Stimulated activated CD8-positive, alpha-beta memory T cell treated with anti-CD3 and anti-CD28 coated beads, Interleukin-4, amount 100 ng/mL, for 4 hours (primary cell): ENCODE data around the gene ZNF536.

ENCODE experiments used
- DNase-seq, 2 donors: peaks; one replicate each; pipeline ENCODE4 v3.0.0-alpha.2; 2020; ENCODE audit warnings: low read depth in 2 of 2, low spot score in 1 of 2

Gene ZNF536

GRCh38 chr19:30523791-30524190 lies 151.6 kb downstream of the ZNF536 start:
- DNase-seq: no peak

DNA sequence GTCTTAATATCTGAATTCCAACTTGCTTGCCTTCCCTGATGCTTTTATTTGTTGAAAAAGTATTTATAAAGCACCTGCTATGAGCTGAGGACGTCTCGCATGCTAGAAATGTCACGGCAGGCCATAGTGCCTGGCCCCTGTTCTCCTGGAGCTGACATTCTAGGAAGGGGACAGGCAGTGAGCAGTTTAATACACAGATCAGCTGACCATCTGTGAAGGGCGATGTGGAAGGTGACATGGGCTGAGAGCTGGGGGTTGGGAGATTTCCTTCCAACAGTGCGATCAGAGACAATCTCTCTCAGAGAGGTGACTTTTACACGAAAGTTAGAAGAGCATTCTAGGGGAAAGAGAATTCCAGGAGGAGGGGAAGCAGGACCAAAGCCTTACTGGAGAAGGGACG lies 153.2 kb downstream of the ZNF536 start:
- no peak for DNase-seq

GRCh38 chr19:30528919-30529318 lies 156.7 kb downstream of the ZNF536 start:
- DNase-seq: no peak

DNA sequence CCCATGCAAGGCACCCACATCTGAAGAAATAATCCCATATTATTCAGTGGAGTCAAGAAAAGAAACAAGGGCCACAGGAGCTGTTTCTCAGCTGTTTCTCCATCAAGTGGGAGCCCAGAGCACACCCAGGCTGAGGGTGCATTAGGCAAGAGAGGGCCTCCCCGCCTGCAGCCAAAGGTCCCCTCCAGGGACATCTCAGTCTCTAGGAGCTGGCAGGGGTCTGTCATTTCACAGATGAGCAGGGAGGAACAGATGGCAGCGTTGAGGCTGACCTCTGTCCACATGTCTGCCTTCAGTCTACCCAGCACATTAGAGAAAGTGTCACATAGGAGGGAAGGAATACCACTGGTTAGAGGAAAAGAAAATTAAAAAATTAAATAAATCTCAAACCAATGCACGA lies 157.7 kb downstream of the ZNF536 start:
- DNase-seq: no peak

DNA sequence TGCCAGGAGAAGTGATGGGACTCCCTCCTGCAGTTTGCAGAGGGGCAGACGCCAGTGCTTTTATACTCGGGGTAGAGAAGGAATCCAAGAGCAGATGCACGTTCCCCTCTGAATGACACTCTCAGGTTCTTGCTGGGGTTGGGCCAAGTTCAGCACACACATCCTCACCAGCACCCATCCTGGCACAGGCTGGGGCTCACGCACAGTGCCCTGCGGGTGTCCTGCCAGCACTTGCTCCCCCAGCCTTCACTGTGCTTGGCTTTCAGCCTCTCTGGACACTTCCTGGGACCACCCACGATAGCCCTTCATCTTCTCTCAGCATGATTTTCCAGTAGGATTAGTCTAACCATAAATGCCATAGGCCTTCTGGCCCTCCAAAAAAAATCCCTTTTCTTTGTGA lies 158.6 kb downstream of the ZNF536 start:
- DNase-seq: no peak

GRCh38 chr19:30535011-30535410 lies 162.8 kb downstream of the ZNF536 start:
- DNase-seq: no peak

DNA sequence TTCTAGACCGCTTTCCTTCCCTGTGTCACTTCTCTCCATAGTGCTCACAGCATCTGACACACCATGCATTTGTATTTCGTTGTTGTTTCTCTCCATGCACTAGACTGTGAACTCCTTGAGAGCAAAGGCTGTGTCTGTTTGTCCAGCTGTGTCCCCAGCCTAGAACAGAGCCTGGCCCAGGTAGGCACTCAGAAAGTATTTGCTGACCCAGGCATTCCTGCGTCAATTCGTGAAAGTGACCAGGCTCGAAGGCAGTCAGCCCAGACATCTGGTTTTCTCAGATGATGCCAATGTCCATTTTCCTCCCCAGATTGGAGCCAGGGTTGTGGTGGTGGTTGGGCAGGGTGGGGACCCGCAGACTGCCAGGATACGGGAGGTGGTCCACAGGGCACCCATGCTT lies 164.8 kb downstream of the ZNF536 start:
- DNase-seq: no peak

DNA sequence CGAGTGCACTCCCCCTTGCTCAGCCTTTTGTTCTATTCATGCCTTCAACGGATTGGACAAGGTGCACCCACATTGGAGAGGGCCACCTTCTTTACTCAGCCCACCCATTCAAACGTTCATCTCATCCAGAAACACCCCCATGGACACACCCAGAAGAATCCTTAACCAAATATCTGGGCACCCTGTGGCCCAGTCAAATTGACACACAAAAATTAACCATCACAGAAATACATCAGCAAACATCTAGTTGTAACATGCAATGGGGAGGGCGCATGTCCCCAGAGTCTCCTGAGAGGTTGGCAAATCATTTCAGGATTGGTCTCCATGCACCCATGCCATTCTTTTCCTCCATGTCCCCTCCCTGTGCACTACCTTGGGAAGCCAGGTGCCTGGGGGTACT lies 167.1 kb downstream of the ZNF536 start:
- no peak for DNase-seq

- DNase-seq: no peak
These were observed 167.8 kb downstream of the ZNF536 start for GRCh38 chr19:30539981-30540380.

DNA sequence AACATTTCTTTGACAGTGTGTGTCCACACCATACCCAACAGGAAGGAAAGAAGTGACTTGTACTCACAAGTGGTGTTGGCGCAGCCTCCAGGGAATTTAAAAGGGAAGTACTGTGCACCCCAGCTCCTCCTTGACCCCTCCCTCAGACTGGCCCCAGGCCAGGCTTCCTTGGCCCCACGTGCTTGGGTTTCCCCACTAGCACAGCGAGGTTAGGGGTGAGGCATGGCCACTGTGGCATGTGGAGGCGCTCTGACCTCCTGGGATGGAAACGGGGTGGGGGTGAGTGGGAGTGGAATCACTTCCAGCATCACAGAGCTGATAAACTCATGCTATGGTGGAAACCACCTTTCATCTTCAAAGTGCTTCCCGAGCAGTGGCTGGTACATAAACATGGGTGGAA lies 168.6 kb downstream of the ZNF536 start:
- no peak for DNase-seq

DNA sequence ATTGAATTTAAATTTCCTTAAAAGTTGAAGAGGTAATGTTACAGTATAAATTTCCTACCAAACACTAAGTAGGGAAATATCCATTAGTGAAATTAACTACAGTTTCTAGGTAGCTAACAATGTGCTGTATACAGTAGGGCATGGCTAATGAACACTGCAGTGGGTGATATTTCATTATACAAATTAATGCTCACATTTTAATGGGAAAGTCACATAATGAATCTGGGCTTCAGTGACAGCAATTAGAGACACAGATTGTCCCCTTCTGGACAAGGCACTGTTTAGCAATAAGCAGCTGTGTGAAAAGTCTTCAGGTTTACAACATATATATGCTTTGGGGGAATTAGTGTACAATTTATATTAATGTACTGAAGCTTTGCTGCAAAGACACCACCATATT lies 169.4 kb downstream of the ZNF536 start:
- no peak for DNase-seq

- DNase-seq: no peak
These were observed 171.2 kb downstream of the ZNF536 start for GRCh38 chr19:30543243-30543945.

- no peak for DNase-seq
These were observed 173.6 kb downstream of the ZNF536 start for GRCh38 chr19:30545752-30546151.

DNA sequence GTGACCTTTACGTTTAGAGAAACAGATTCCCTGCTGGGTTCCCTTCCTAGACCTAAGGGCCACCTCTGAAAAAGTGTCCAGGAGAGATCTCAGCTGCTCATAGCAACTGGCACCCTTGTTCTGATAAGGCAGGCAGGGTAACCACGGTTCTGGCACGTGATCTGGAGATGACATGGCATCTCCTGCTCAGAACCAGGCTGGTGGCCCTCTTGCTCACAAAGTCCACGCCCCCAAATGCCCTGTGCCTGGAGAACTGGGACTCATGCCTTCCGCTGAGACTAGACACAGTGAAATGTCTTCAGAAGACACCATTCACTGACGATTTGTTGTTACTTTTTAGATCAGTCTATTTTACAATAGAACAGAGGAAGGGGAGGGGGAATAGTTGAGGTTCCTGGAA lies 174.1 kb downstream of the ZNF536 start:
- DNase-seq: no peak

DNA sequence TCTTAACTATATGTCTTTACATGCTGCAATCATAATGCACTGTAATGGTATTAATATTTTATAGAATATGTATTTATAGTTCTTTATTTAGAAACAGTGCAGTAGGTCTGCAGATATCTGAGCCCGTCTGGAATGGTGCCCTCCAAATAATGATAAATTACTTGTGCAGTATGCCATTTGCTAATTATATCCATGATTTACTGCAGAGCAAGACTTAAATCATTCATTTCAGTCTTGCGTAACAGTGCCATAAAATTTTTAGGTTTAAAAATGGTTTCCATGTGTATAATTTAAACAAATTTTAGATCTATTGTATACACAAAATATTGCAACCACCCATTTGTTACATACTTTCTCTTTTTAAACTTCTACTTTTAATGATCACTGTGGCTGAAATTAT lies 175.1 kb downstream of the ZNF536 start:
- no peak for DNase-seq

GRCh38 chr19:30549151-30549550 lies 177.0 kb downstream of the ZNF536 start:
- no peak for DNase-seq

GRCh38 chr19:30551271-30551670 lies 179.1 kb downstream of the ZNF536 start:
- DNase-seq: no peak

GRCh38 chr19:30552593-30552992 lies 180.4 kb downstream of the ZNF536 start:
- DNase-seq: no peak

- DNase-seq: no peak
These were observed 183.0 kb downstream of the ZNF536 start for GRCh38 chr19:30555075-30555790.

DNA sequence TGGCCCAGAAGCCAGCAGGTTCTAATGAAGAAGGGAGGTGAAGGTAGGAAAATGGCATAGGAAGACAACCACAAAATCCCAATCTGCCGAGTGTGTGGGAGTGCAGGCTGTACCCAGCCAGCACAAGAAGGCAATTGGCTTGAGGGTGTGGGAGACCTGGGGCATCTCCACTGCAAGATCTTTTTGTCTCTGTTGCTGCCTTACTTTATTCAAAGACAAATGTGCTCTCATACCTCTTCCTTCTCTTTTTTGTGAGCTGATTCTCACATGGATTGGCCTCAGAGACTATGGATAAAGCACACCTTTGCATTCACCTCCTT lies 183.6 kb downstream of the ZNF536 start:
- no peak for DNase-seq

DNA sequence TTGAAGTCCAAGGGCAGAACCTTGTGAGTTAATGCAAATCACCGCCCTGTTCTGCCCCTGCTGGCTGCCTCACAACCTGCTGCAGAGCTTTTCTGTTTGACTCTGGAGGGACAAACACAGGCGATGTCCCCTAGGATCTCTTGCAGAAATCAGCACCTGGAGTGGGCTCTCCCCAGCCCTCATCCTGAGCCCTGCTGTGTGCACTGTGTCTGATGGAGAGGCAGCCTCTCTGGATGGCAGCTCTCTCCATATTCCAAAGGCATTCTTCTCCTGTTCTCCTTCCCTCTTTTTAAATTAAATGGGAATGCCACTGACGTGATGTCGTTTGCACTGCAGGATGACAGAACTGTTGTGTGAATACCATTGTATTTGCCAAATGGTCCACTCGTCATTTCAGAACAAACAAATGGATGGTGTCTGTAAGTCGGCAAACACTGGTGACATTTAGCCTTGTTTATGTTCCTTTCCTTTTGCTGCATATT lies 184.1 kb downstream of the ZNF536 start:
- DNase-seq: no peak

GRCh38 chr19:30557212-30557611 lies 185.0 kb downstream of the ZNF536 start:
- DNase-seq: no peak
